Prostate gland (tissue), 2 donors: Measurements from ENCODE around the gene MAP2K7.

Experiments used
- CTCF ChIP-seq, 4 experiments: fragments of 200-600 bp in 2 of 4; fragments of 450-650 bp in 2 of 4; sonication (generic) in 2 of 4; IDR thresholded peaks; 1 replicate in 3 of 4; 2 replicates in 1 of 4; pipeline ENCODE4 v1.5.1; 2016 to 2019; ENCODE audit warnings: antibody characterized with exemption in 4 of 4, mild to moderate bottlenecking in 2 of 4, moderate library complexity in 2 of 4
- POLR2AphosphoS5 ChIP-seq: sonication (generic); formaldehyde crosslinking; IDR thresholded peaks from one replicate; pipeline ENCODE4 v1.6.1; 2017; ENCODE audit warnings: antibody characterized with exemption

GRCh38 chr19:7895565-7895964 is 8.1 kb upstream of the MAP2K7 start:
- no peak for TF ChIP-seq CTCF (IDR thresholded peaks at IDR 0.05)
- TF ChIP-seq POLR2AphosphoS5, result no peak
